Measurements from ENCODE around the gene FOXF1.

FOXF1 gene

GRCh38 chr16:86558355-86559193 is 48.2 kb downstream of the FOXF1 start:
- no peak for DNase-seq

DNA sequence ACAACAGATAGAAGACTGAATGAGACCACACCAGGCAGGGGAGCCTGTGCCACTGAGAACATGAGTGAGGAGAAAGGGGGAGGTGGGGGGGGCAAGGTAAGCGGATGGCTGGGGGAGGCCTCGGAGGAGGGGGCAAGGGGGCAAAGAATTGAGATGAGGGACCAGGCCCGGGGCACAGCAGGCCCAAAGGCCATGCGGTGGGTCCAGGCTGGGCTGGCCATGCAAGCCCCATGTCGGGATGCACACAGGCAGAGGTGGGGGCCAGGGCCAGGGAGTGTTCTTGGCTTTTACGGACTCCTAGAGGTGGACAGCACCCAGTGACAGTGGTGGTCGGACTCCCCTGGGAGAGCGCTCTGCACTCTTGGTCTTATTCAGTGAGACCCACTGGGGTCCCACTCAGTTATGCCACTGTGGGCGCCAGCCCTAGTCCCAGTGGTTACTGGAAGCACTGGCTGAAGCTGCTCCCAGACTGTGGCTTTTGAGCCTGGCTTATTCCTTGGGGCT is 49.5 kb downstream of the FOXF1 start:
- DNase-seq: no peak

GRCh38 chr16:86562356-86562755 is 52.0 kb downstream of the FOXF1 start:
- DNase-seq: no peak

- peak; percentile 86 for DNase-seq
These were observed 53.4 kb downstream of the FOXF1 start for GRCh38 chr16:86563469-86564345.
